Ovary (tissue), 9 donors: Measurements from ENCODE around the gene TPRG1L. TPM values are rescaled to one million over a fixed set of nuclear protein-coding genes. Genes with fewer than 3 reads are reported as not detected.

Experiments used
- DNase-seq, 5 donors: peaks; one replicate each; pipeline ENCODE4 v3.0.0-alpha.2; 2019 to 2020
- H3K27ac ChIP-seq, 2 donors: fragments of 200-600 bp; one replicate each; pipeline versions ENCODE4 v1.5.1 to v1.8.0; 2019 to 2022
- H3K27me3 ChIP-seq: fragments of 200-600 bp; one replicate; pipeline ENCODE4 v1.8.0; 2022
- H3K36me3 ChIP-seq: fragments of 200-600 bp; sonication (generic); one replicate; pipeline ENCODE4 v1.5.1; 2019
- H3K4me1 ChIP-seq: one replicate; pipeline ENCODE4 v1.8.1; 2013; ENCODE audit warnings: mild to moderate bottlenecking, moderate library complexity; ENCODE audit not compliant: insufficient read depth
- H3K4me3 ChIP-seq: fragments of 200-600 bp; sonication (generic); one replicate; pipeline ENCODE4 v1.5.1; 2017
- H3K9me3 ChIP-seq, 2 donors: fragments of 200-600 bp in 1 of 2; sonication (generic) in 1 of 2; one replicate each; pipeline versions ENCODE4 v1.5.1 to v1.8.1; 2013 to 2019; ENCODE audit warnings: mild to moderate bottlenecking in 1 of 2, moderate library complexity in 1 of 2
- CTCF ChIP-seq, 3 donors: fragments of 450-650 bp in 2 of 3; fragments of 200-600 bp in 1 of 3; IDR thresholded peaks; one replicate each; pipeline versions ENCODE4 v1.5.1 to v1.8.0; 2016 to 2022; ENCODE audit warnings: antibody characterized with exemption in 3 of 3, mild to moderate bottlenecking in 1 of 3
- EP300 ChIP-seq: sonication (generic); formaldehyde crosslinking; IDR thresholded peaks from one replicate; pipeline ENCODE4 v1.6.1; 2017; ENCODE audit warnings: antibody characterized with exemption
- POLR2A ChIP-seq: fragments of 450-650 bp; IDR thresholded peaks from one replicate; pipeline ENCODE4 v1.6.1; 2017; ENCODE audit warnings: antibody characterized with exemption, mild to moderate bottlenecking, moderate library complexity
- WGBS, 3 donors: extraction: QIAGEN DNeasy Blood & Tissue Kit in 1 of 3; methylation state at CpG; one replicate each; pipeline versions ENCODE4 v1.1.5 to v1.1.7; 2013 to 2017; 5-methylcytosine and 5-hydroxymethylcytosine counted together
- intact Hi-C, 4 donors: fragments of 100-400 bp; cut with DNase I; formaldehyde crosslinking; loops; one replicate each; pipeline versions ENCODE4 v1.11.0 to v1.15.1; 2022 to 2023
- polyA plus RNA-seq, 2 donors: library from polyadenylated mRNA; stranded (reverse); fragments of 200-250 nt in 1 of 2; fragments of 350-450 nt in 1 of 2; fragmentation: Illumina TruSeq in 1 of 2; extraction: RNeasy Lipid Tissue Mini Kit (QIAGEN cat#74804) in 1 of 2; gene quantifications; one replicate each; pipeline ENCODE4 v1.2.3, GENCODE V29; 2013 to 2014
- total RNA-seq, 7 donors: library from RNA; depleted of rRNA in 2 of 7; stranded (reverse); fragments of >200 nt in 2 of 7; fragmentation: NEBNext Ultra II Directional in 3 of 7; extraction: Animal tissue kit (Norgen Biotek cat#: 25700) in 3 of 7; gene quantifications; one replicate each; pipeline versions ENCODE4 v1.1.0 to v1.2.4, GENCODE V29; 2016 to 2023
- donor health status: DM: no; HTN: no; CAD: no; lungs with moderate emphysema.
- donor health status: DM: no; HTN: no; CAD: no.
- donor health status: Bipolar disorder and iron deficiency.
- donor health status: DM: yes; HTN: yes; CAD: no.
- donor health status: DM: no; HTN: no; CAD: no.
- donor health status: DM: yes; HTN: yes; CAD: no.

The TPRG1L gene
- total and polyA plus RNA-seq, 9 donors, result 25.3 to 71.5 (median 44.2) TPM

GRCh38 chr1:3577711-3578432 lies 46.9 kb upstream of the TPRG1L start:
- no peaks in the 10 kb centered on the region for H3K4me1 ChIP-seq
- 60 to 70% (median 60%) methylated on average over 26 to 27 of the region's 27 CpGs for WGBS, 3 donors
- no peak for DNase-seq
- no peaks in the 10 kb centered on the region for H3K27me3 ChIP-seq
- H3K27ac ChIP-seq, result no peak overlapping the region
- no peak overlapping the region for H3K4me3 ChIP-seq
- no peaks in the 10 kb centered on the region for H3K9me3 ChIP-seq
- intact Hi-C loops, result no loop called here
- no peaks in the 10 kb centered on the region for H3K36me3 ChIP-seq
- TF ChIP-seq CTCF (IDR thresholded peaks at IDR 0.05), result no peak
- no peak for TF ChIP-seq EP300
- TF ChIP-seq POLR2A, result no peak

- Histone ChIP-seq H3K27me3 (no peaks in the 10 kb centered on the region), H3K4me1 (no peaks in the 10 kb centered on the region), H3K36me3 (no peaks in the 10 kb centered on the region), H3K4me3 (no peak overlapping the region), H3K9me3 (no peaks in the 10 kb centered on the region), H3K27ac (no peak overlapping the region)
- 88 to 100% (median 92%) methylated on average over 4 to 8 of the region's 8 CpGs for WGBS, 3 donors
- no peak for TF ChIP-seq EP300
- TF ChIP-seq POLR2A, result no peak
- TF ChIP-seq CTCF (IDR thresholded peaks at IDR 0.05), result no peak
- intact Hi-C loops, result no loop called here
- no peak for DNase-seq
Observed at GRCh38 chr1:3578433-3578805, 46.4 kb upstream of the TPRG1L start.

- Histone ChIP-seq H3K9me3 (no peaks in the 10 kb centered on the region), H3K36me3 (no peaks in the 10 kb centered on the region), H3K4me3 (no peak overlapping the region), H3K27ac (no peak overlapping the region), H3K27me3 (no peaks in the 10 kb centered on the region), H3K4me1 (no peaks in the 10 kb centered on the region)
- no peak for DNase-seq
- intact Hi-C loops, result no loop called here
- 87 to 95% (median 87%) methylated on average over 19 of the region's 19 CpGs for WGBS, 3 donors
- no peak for TF ChIP-seq EP300
- TF ChIP-seq CTCF (IDR thresholded peaks at IDR 0.05), result no peak
- no peak for TF ChIP-seq POLR2A
Observed at GRCh38 chr1:3578906-3579305, 45.9 kb upstream of the TPRG1L start.

- Histone ChIP-seq H3K4me1 (no peaks in the 10 kb centered on the region), H3K9me3 (no peaks in the 10 kb centered on the region), H3K27ac (no peak overlapping the region), H3K4me3 (no peak overlapping the region), H3K27me3 (no peaks in the 10 kb centered on the region), H3K36me3 (no peaks in the 10 kb centered on the region)
- TF ChIP-seq CTCF (IDR thresholded peaks at IDR 0.05) (no peak), EP300 (no peak), POLR2A (no peak)
- no peak for DNase-seq
- 89 to 93% (median 91%) methylated on average over 16 of the region's 16 CpGs for WGBS, 3 donors
- intact Hi-C loops, result no loop called here
Observed at GRCh38 chr1:3579626-3580025, 45.2 kb upstream of the TPRG1L start.
